WERI-Rb-1 (cell line): ENCODE measurements around the gene APLP1.

Experiments used
- DNase-seq: peaks from one replicate; pipeline ENCODE4 v3.0.0-alpha.2; 2020
- H3K27ac ChIP-seq: fragments of 250-450 bp; sonication (Bioruptor Pico); 2 replicates; pipeline ENCODE4 v1.5.1; 2020; ENCODE audit warnings: mild to moderate bottlenecking, moderate library complexity
- H3K27me3 ChIP-seq: fragments of 250-450 bp; sonication (Bioruptor Pico); 2 replicates; pipeline ENCODE4 v1.5.1; 2021; ENCODE audit warnings: mild to moderate bottlenecking, low read depth, moderate library complexity; ENCODE audit not compliant: insufficient read depth, severe bottlenecking
- H3K36me3 ChIP-seq: fragments of 250-450 bp; sonication (Bioruptor Pico); 2 replicates; pipeline ENCODE4 v1.5.1; 2020; ENCODE audit warnings: mild to moderate bottlenecking, moderate library complexity
- H3K4me3 ChIP-seq: 2 replicates; pipeline ENCODE4 v1.5.1; 2011; ENCODE audit warnings: low read depth, mild to moderate bottlenecking, control low read depth, low read length
- H3K9me3 ChIP-seq: fragments of 250-450 bp; sonication (Bioruptor Pico); 2 replicates; pipeline ENCODE4 v1.5.1; 2021; ENCODE audit warnings: mild to moderate bottlenecking, moderate library complexity; ENCODE audit not compliant: severe bottlenecking
- TF ChIP-seq, protein P1 (sequence below): IDR thresholded peaks from 2 replicates; pipeline ENCODE4 v1.5.1; 2011; ENCODE audit warnings: low read depth, mild to moderate bottlenecking, control low read depth, inconsistent platforms, low read length

The APLP1 gene

DNA sequence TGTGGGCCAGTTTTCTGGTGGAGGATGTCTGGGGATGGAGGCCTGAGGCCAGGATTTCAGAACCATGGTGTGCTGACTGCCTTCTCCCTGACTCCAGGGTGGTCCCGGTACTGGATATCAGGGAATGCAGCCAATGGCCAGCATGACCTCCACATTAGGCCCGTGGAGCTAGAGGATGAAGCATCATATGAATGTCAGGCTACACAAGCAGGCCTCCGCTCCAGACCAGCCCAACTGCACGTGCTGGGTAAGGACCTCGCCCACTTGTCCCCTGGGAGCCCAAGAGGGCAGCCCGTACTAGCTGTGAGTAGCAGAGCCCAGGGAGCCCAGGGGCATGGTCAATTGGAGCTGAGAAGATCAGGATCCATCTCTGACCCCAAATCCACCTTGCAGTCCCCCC, 10.1 kb upstream of the APLP1 start:
- H3K4me3 ChIP-seq, result no peak overlapping the region
- DNase-seq, result no peak
- peaks cover 51% of the 10 kb centered on the region for H3K36me3 ChIP-seq
- no peak overlapping the region for H3K27ac ChIP-seq
- TF ChIP-seq, protein P1, sequence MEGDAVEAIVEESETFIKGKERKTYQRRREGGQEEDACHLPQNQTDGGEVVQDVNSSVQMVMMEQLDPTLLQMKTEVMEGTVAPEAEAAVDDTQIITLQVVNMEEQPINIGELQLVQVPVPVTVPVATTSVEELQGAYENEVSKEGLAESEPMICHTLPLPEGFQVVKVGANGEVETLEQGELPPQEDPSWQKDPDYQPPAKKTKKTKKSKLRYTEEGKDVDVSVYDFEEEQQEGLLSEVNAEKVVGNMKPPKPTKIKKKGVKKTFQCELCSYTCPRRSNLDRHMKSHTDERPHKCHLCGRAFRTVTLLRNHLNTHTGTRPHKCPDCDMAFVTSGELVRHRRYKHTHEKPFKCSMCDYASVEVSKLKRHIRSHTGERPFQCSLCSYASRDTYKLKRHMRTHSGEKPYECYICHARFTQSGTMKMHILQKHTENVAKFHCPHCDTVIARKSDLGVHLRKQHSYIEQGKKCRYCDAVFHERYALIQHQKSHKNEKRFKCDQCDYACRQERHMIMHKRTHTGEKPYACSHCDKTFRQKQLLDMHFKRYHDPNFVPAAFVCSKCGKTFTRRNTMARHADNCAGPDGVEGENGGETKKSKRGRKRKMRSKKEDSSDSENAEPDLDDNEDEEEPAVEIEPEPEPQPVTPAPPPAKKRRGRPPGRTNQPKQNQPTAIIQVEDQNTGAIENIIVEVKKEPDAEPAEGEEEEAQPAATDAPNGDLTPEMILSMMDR, result no peak
- H3K9me3 ChIP-seq, result no peaks in the 10 kb centered on the region
- H3K27me3 ChIP-seq, result no peaks in the 10 kb centered on the region

DNA sequence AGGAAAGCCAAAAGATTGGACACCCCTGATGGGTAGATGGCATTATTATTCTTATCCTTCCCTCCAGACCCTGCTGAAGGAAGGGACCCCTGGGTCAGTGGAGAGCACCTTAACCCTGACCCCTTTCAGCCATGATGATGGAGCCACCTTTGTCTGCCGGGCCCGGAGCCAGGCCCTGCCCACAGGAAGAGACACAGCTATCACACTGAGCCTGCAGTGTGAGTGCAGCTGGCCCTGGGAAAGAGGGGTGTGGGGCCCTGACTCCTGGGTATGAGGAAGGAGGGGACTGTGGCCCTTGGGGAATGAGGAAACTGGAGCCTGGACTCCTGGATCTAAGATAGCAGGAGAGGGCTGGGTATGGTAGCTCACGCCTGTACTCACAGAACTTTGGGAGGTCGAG, 9.0 kb upstream of the APLP1 start:
- DNase-seq, result no peak
- no peaks in the 10 kb centered on the region for H3K27me3 ChIP-seq

DNA sequence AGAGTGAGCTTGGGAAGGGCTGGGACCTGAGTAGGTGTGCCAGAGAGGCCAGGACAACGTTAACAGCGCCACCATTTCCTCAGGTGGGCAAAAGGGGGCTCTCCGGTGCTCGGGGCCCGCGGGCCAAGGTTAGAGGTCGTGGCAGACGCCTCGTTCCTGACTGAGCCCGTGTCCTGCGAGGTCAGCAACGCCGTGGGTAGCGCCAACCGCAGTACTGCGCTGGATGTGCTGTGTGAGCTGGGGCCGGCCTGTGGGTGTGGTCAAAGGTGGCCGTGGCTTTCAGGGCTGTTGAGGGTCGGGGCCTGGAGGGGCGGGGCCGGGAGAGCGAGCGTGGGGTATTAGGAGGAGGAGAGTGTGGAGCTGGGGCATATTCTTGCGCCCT, 7.9 kb upstream of the APLP1 start:
- Histone ChIP-seq H3K9me3 (no peaks in the 10 kb centered on the region), H3K36me3 (peaks cover 70% of the 10 kb centered on the region), H3K27ac (no peak overlapping the region), H3K27me3 (no peaks in the 10 kb centered on the region), H3K4me3 (no peak overlapping the region)
- TF ChIP-seq, protein P1, result no peak
- DNase-seq, result no peak

More for the DNA sequence above, 9.0 kb upstream of the APLP1 start:
- Histone ChIP-seq H3K36me3 (peaks cover 62% of the 10 kb centered on the region), H3K4me3 (no peak overlapping the region), H3K9me3 (no peaks in the 10 kb centered on the region), H3K27ac (no peak overlapping the region)
- TF ChIP-seq, protein P1, result no peak

DNA sequence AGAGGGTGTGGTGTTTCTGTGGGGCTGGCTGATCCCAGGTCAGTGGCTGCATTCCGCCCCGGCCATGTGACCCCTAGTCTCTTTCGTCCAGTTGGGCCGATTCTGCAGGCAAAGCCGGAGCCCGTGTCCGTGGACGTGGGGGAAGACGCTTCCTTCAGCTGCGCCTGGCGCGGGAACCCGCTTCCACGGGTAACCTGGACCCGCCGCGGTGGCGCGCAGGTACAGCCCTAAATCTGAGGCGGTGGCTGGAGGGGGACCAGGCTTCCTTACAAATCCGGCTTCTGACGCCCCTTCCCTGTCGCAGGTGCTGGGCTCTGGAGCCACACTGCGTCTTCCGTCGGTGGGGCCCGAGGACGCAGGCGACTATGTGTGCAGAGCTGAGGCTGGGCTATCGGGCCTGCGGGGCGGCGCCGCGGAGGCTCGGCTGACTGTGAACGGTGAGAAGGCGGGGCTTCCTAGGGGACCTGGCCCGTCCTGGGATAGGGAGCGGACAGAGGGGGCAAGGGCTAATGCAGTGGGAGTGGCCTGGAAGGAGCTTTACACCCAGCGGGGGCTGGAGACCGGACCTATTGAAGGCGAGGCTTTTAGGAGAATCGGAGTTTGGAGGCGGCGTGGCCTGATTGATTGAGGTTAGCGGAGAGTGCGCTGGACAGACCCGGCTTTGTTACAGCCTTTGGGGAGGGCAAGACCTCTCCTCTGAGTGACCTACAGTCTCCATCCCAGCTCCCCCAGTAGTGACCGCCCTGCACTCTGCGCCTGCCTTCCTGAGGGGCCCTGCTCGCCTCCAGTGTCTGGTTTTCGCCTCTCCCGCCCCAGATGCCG, 7.3 kb upstream of the APLP1 start:
- TF ChIP-seq, protein P1, result no peak
- Histone ChIP-seq H3K9me3 (no peaks in the 10 kb centered on the region), H3K27me3 (no peaks in the 10 kb centered on the region), H3K36me3 (peaks cover 76% of the 10 kb centered on the region), H3K27ac (no peak overlapping the region), H3K4me3 (no peak overlapping the region)
- DNase-seq, result no peak

DNA sequence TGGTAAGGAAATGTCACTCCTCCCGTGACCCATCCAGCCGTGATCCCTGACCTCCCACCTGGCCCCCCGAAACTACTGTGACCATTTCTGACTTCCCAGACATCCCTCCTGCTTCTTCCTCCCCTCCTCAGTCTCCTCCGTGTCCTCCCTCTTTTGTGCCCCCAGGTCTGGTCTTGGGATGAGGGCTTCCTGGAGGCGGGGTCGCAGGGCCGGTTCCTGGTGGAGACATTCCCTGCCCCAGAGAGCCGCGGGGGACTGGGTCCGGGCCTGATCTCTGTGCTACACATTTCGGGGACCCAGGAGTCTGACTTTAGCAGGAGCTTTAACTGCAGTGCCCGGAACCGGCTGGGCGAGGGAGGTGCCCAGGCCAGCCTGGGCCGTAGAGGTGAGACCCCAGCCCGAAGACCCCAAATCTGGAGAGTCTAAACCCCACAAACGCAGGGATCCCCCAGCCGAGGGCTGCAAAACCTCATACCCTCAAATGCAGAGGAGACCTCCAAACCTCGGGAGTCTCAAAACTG, 6.7 kb upstream of the APLP1 start:
- TF ChIP-seq, protein P1, result no peak
- Histone ChIP-seq H3K9me3 (no peaks in the 10 kb centered on the region), H3K27ac (no peak overlapping the region), H3K27me3 (no peaks in the 10 kb centered on the region), H3K36me3 (peaks cover 82% of the 10 kb centered on the region), H3K4me3 (no peak overlapping the region)
- no peak for DNase-seq
